Spleen (tissue), 11 donors: ENCODE measurements around the gene TFRC. TPM values are rescaled to one million over a fixed set of nuclear protein-coding genes. Genes with fewer than 3 reads are reported as not detected.
A peak's percentile ranks its signal among the peaks of the same experiment; 100 is the strongest.
"Not testable (repeated sequence)": the region's sequence is repeated elsewhere in the genome, so short reads cannot be mapped to it uniquely, and the experiment has no call there.

Experiments used
- DNase-seq: peaks from one replicate; pipeline ENCODE4 v3.0.0-alpha.2; 2020
- H3K27ac ChIP-seq, 8 donors: fragments of 200-600 bp; sonication (generic) in 7 of 8; 1 replicate in 4 of 8; 2 replicates in 4 of 8; pipeline versions ENCODE4 v1.5.0 to v1.8.0; 2016 to 2021; ENCODE audit warnings: inconsistent platforms in 4 of 8, mild to moderate bottlenecking in 4 of 8, moderate library complexity in 1 of 8
- H3K27me3 ChIP-seq, 7 donors: fragments of 200-600 bp; sonication (generic) in 6 of 7; replicated peaks in 1 of 7; 1 replicate in 4 of 7; 2 replicates in 3 of 7; pipeline versions ENCODE4 v1.5.0 to v1.8.0; 2016 to 2021; ENCODE audit warnings: inconsistent platforms in 3 of 7, mild to moderate bottlenecking in 1 of 7
- H3K36me3 ChIP-seq, 6 donors: fragments of 200-600 bp; sonication (generic) in 5 of 6; 1 replicate in 4 of 6; 2 replicates in 2 of 6; pipeline versions ENCODE4 v1.5.0 to v1.8.0; 2016 to 2021; ENCODE audit warnings: inconsistent platforms in 2 of 6
- H3K4me1 ChIP-seq, 6 donors: fragments of 200-600 bp; sonication (generic) in 5 of 6; 1 replicate in 3 of 6; 2 replicates in 3 of 6; pipeline versions ENCODE4 v1.5.0 to v1.8.0; 2016 to 2021; ENCODE audit warnings: inconsistent platforms in 3 of 6
- H3K4me3 ChIP-seq, 8 donors: fragments of 200-600 bp; sonication (generic) in 7 of 8; 1 replicate in 4 of 8; 2 replicates in 4 of 8; pipeline versions ENCODE4 v1.5.0 to v1.8.0; 2016 to 2021; ENCODE audit warnings: inconsistent platforms in 4 of 8, mild to moderate bottlenecking in 4 of 8, moderate library complexity in 2 of 8
- H3K9me3 ChIP-seq, 8 donors: fragments of 200-600 bp; sonication (generic) in 7 of 8; 1 replicate in 4 of 8; 2 replicates in 4 of 8; pipeline versions ENCODE4 v1.5.0 to v1.8.0; 2016 to 2021; ENCODE audit warnings: inconsistent platforms in 4 of 8
- POLR2A ChIP-seq, 3 donors: fragments of 450-650 bp; IDR thresholded peaks; one replicate each; pipeline ENCODE4 v1.5.1; 2017; ENCODE audit warnings: antibody characterized with exemption in 3 of 3, mild to moderate bottlenecking in 1 of 3
- POLR2AphosphoS5 ChIP-seq, 3 donors: sonication (generic); formaldehyde crosslinking; IDR thresholded peaks; one replicate each; pipeline ENCODE4 v1.5.1; 2017; ENCODE audit warnings: antibody characterized with exemption in 3 of 3
- WGBS, 5 donors: extraction: QIAGEN DNeasy Blood & Tissue Kit in 3 of 5; methylation state at CpG; one replicate each; pipeline versions ENCODE4 v1.1.5 to v1.1.7; 2013 to 2018; 5-methylcytosine and 5-hydroxymethylcytosine counted together
- intact Hi-C: fragments of 100-400 bp; cut with DNase I; formaldehyde crosslinking; loops from one replicate; pipeline ENCODE4 v1.15.0; 2023; ENCODE audit warnings: low total_unique reads
- polyA plus RNA-seq, 3 donors: library from polyadenylated mRNA; stranded (reverse); fragments of 200-250 nt; gene quantifications; one replicate each; pipeline ENCODE4 v1.2.1, GENCODE V29; 2013
- total RNA-seq, 7 donors: library from RNA; depleted of rRNA in 3 of 7; stranded (reverse); fragments of >200 nt in 3 of 7; fragmentation: NEBNext Ultra II Directional in 4 of 7; extraction: Animal tissue kit (Norgen Biotek cat#: 25700) in 4 of 7; gene quantifications; one replicate each; pipeline versions ENCODE4 v1.1.0 to v1.2.1, GENCODE V29; 2016 to 2021
- TF ChIP-seq, protein P1 (sequence below), 11 experiments: fragments of 200-600 bp in 7 of 11; fragments of 450-650 bp in 4 of 11; sonication (generic) in 4 of 11; IDR thresholded peaks in 8 of 11; conservative IDR thresholded peaks in 3 of 11; 1 replicate in 7 of 11; 2 replicates in 4 of 11; pipeline versions ENCODE4 v1.4.0 to v1.8.0; 2016 to 2021; ENCODE audit warnings: antibody characterized with exemption in 11 of 11, inconsistent platforms in 4 of 11, mild to moderate bottlenecking in 1 of 11
- donor health status: healthy with polysubstance abuse.
- donor health status: DM: no; HTN: no; CAD: no; lungs with moderate emphysema.
- donor health status: DM: no; HTN: no; CAD: no.
- donor health status: Bipolar disorder and iron deficiency.
- donor health status: healthy.
- donor health status: DM: no; HTN: no; CAD: no.
- donor health status: DM: yes; HTN: yes; CAD: no.

Gene TFRC
- total and polyA plus RNA-seq, 10 donors: 13.2 to 104 (median 58.6) TPM

DNA sequence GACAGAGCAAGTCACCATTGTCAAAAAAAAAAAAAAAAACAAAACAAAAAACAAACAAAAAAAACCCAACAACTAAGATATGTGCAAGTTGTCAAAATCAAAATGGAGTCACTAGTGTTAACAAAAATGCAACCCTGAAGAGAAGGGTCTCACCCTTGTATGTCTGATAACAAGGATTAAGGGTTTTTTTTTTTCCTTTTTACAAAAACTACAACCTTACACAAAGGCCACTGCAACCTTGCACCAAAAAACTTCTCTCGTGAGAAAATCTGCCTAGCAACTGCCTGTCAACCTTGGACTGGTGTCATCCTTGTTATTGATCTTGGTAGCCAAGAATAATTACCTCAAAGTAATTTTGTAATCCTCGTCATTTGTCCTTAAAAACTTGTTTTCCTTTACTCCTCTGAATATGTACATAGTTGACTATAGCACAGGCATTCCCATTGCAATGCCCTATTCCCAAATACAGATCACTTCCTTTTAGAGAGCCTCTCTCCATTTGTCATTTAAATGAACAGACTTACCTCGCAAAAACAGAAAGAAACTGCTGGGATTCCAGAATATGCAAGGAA lies 24.0 kb downstream of the TFRC start:
- H3K27me3 ChIP-seq: no peaks in the 10 kb centered on the region
- H3K4me3 ChIP-seq: no peak overlapping the region
- no peaks in the 10 kb centered on the region for H3K9me3 ChIP-seq
- intact Hi-C loops: no loop called here
- WGBS, 5 donors: 64 to 94% (median 76%) methylated on average over 3 of the region's 3 CpGs
- no peaks in the 10 kb centered on the region for H3K4me1 ChIP-seq
- TF ChIP-seq POLR2A (IDR thresholded peaks at IDR 0.05): no peak
- TF ChIP-seq, protein P1, sequence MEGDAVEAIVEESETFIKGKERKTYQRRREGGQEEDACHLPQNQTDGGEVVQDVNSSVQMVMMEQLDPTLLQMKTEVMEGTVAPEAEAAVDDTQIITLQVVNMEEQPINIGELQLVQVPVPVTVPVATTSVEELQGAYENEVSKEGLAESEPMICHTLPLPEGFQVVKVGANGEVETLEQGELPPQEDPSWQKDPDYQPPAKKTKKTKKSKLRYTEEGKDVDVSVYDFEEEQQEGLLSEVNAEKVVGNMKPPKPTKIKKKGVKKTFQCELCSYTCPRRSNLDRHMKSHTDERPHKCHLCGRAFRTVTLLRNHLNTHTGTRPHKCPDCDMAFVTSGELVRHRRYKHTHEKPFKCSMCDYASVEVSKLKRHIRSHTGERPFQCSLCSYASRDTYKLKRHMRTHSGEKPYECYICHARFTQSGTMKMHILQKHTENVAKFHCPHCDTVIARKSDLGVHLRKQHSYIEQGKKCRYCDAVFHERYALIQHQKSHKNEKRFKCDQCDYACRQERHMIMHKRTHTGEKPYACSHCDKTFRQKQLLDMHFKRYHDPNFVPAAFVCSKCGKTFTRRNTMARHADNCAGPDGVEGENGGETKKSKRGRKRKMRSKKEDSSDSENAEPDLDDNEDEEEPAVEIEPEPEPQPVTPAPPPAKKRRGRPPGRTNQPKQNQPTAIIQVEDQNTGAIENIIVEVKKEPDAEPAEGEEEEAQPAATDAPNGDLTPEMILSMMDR (IDR thresholded peaks at IDR 0.05 in 8 of 11, conservative IDR thresholded peaks at IDR 0.05 in 3 of 11): no peak
- H3K27ac ChIP-seq: no peak overlapping the region
- peaks cover 0 to 100% (median 99%) of the 10 kb centered on the region in 6 donors for H3K36me3 ChIP-seq
- DNase-seq: no peak

DNA sequence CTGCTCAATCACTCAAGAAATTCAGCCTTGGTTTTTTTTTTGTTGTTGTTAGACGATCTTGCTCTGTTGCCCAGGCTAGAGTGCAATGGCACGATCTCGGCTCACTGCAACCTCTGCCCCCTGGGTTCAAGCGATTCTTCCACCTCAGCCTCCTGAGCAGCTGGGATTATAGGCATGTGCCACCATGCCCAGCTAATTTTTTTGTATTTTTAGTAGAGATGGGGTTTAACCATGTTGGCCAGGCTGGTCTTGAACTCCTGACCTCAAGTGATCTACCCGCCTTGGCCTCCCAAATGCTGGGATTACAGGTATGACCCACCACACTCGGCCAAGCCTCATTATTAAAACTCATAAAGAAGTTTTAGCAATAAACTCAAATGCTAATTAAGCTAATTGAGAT lies 25.5 kb downstream of the TFRC start:
- intact Hi-C loops, DNase-seq, H3K9me3 ChIP-seq, H3K4me3 ChIP-seq, H3K4me1 ChIP-seq, H3K27me3 ChIP-seq: not testable (repeated sequence)
- H3K36me3 ChIP-seq: peaks cover 0 to 100% (median 99%) of the 10 kb centered on the region in 6 donors
- peak overlapping the region in 2 of 8 donors; percentile 4 to 7 for H3K27ac ChIP-seq
- WGBS, 5 donors: 92 to 98% (median 96%) methylated on average over 6 of the region's 6 CpGs

DNA sequence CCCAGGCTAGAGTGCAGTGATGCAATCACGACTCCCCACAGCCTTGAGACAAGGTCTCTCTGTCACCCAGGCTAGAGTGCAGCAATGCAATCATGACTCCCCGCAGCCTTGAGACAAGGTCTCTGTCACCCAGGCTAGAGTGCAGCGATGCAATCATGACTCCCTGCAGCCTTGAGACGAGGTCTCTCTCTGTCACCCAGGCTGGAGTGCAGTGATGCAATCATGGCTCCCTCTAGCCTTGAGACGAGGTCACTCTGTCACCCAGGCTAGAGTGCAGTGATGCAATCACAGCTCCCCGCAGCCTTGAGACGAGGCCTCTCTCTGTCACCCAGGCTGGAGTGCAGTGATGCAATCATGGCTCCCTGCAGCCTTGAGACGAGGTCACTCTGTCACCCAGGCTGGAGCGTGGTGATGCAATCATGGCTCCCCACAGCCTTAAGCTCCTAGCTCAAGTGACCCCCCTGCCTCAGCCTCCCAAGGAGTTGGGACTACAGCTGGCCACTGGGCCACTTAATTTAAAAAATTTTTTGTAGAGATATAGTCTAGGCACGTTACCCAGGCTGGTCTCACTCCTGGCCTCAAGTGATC lies 26.1 kb downstream of the TFRC start:
- intact Hi-C loops: no loop called here
- no peaks in the 10 kb centered on the region for H3K9me3 ChIP-seq
- no peak for DNase-seq
- peaks cover 0 to 100% (median 99%) of the 10 kb centered on the region in 6 donors for H3K36me3 ChIP-seq
- 58 to 86% (median 72%) methylated on average over 6 to 10 of the region's 10 CpGs for WGBS, 5 donors
- no peaks in the 10 kb centered on the region for H3K27me3 ChIP-seq
- peak overlapping the region in 2 of 8 donors; percentile 4 to 7 for H3K27ac ChIP-seq
- no peaks in the 10 kb centered on the region for H3K4me1 ChIP-seq
- TF ChIP-seq, protein P1 (IDR thresholded peaks at IDR 0.05 in 8 of 11, conservative IDR thresholded peaks at IDR 0.05 in 3 of 11): no peak
- peak in 1 of 3 donors; percentile 39 for TF ChIP-seq POLR2AphosphoS5 (IDR thresholded peaks at IDR 0.05)
- no peak for TF ChIP-seq POLR2A (IDR thresholded peaks at IDR 0.05)
- no peak overlapping the region for H3K4me3 ChIP-seq

GRCh38 chr3:196055240-196055639 lies 26.6 kb downstream of the TFRC start:
- no peak for DNase-seq
- H3K36me3 ChIP-seq: peaks cover 0 to 100% (median 99%) of the 10 kb centered on the region in 6 donors
- H3K27me3 ChIP-seq: no peaks in the 10 kb centered on the region
- peak overlapping the region in 1 of 8 donors; percentile 7 for H3K27ac ChIP-seq
- H3K4me1 ChIP-seq: no peaks in the 10 kb centered on the region
- 83 to 96% (median 91%) methylated on average over 8 of the region's 8 CpGs for whole genome bisulfite sequencing, 5 donors
- H3K4me3 ChIP-seq: no peak overlapping the region
- intact Hi-C loops: no loop called here
- no peaks in the 10 kb centered on the region for H3K9me3 ChIP-seq
- TF ChIP-seq, protein P1 (IDR thresholded peaks at IDR 0.05 in 8 of 11, conservative IDR thresholded peaks at IDR 0.05 in 3 of 11): no peak
- no peak for TF ChIP-seq POLR2AphosphoS5 (IDR thresholded peaks at IDR 0.05)
- no peak for TF ChIP-seq POLR2A (IDR thresholded peaks at IDR 0.05)
